ENCODE measurements around the gene RYR2. TPM values are rescaled to one million over a fixed set of nuclear protein-coding genes. Genes with fewer than 3 reads are reported as not detected.

RYR2 gene
- polyA plus RNA-seq, 2 of the 4 experiments (the other 2 are of a cell fraction) = 0.06 TPM; not detected in 1

DNA sequence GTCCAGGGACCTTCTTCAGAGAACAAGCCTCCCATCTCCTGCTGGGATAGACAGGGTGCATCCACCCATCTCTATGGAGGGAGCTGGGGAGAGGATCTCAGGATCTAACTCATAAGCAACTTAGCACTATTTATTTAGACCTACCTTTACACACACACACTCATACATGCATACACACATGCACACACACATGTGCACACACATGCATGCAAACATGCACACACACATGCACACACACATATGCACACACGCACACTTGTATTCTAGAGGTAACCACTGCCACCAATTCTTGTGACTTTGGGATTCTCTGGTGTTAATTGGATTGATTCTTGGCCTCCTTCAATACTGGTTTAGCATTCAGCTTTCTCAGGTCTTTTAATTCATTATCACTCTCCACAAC lies 47.5 kb upstream of the RYR2 start:
- ATAC-seq (no peak), DNase-seq (ENCODE audit: low read depth in 1 of 2, low spot score in 1 of 2) (no peak), FAIRE-seq (no peak)
- Histone ChIP-seq H3K4me2 (no peak overlapping the region), H3K4me1 (no peaks in the 10 kb centered on the region), H3K27ac (no peak overlapping the region), H3K9me3 (peaks cover 6% of the 10 kb centered on the region; the same call in 2 of the 3 replicates), H3K4me3 (no peak overlapping the region)
- ChIA-PET CTCF (no interaction called here), POLR2A (no interaction called here)
- no peak for TF ChIP-seq CHD4 (IDR thresholded peaks at IDR 0.05; ENCODE audit: borderline replicate concordance)
- no peak for TF ChIP-seq FOXS1 (CRISPR knock-in tag; IDR thresholded peaks at IDR 0.05)
- TF ChIP-seq, protein P1, sequence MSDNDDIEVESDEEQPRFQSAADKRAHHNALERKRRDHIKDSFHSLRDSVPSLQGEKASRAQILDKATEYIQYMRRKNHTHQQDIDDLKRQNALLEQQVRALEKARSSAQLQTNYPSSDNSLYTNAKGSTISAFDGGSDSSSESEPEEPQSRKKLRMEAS (IDR thresholded peaks at IDR 0.05) = no peak
- TF ChIP-seq NR3C1 (IDR thresholded peaks at IDR 0.05) = no peak
- no peak for TF ChIP-seq MAFK (IDR thresholded peaks at IDR 0.05; ENCODE audit: partially characterized antibody)
- TF ChIP-seq, protein P2, sequence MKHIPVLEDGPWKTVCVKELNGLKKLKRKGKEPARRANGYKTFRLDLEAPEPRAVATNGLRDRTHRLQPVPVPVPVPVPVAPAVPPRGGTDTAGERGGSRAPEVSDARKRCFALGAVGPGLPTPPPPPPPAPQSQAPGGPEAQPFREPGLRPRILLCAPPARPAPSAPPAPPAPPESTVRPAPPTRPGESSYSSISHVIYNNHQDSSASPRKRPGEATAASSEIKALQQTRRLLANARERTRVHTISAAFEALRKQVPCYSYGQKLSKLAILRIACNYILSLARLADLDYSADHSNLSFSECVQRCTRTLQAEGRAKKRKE (CRISPR knock-in tag; IDR thresholded peaks at IDR 0.05; ENCODE audit: low read depth) = no peak
- TF ChIP-seq RAD21 (conservative IDR thresholded peaks at IDR 0.05 in 1 of 2, IDR thresholded peaks at IDR 0.05 in 1 of 2) = no peak
- TF ChIP-seq FOSB (CRISPR knock-in tag; IDR thresholded peaks at IDR 0.05) = no peak
- TF ChIP-seq POLR2AphosphoS2 (conservative IDR thresholded peaks at IDR 0.05; ENCODE audit: low read length) = no peak
- WGBS (ENCODE audit: missing lambda C conversion rate) = 39% methylated on average over 1 of the region's 1 CpG

DNA sequence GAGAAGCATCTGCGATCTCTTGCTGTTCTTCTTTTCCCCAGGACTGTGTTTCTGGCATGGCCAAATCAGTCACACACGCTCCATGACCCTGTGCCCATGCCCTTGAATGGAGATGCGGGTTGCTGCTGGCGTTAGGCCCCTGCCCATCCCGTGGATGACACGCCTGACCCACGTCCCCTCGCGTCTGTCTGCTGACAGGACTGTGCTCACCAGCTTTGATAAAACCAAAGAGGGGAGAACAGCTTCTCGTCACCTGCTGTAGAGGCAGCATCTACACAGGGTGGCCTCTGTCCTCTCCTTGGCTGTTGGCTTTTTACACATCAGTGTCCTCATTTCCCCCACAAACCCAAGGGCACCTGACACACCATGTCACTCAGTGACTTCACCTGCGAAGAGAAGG lies 44.6 kb upstream of the RYR2 start:
- FAIRE-seq (no peak), DNase-seq (ENCODE audit: low read depth in 1 of 2, low spot score in 1 of 2) (no peak), ATAC-seq (no peak; a peak in 1 of 6 replicates)
- H3K4me2 ChIP-seq = no peak overlapping the region
- TF ChIP-seq ESRRA (IDR thresholded peaks at IDR 0.05; ENCODE audit: borderline replicate concordance, low read length) = no peak
- no peak for TF ChIP-seq HDAC2 (IDR thresholded peaks at IDR 0.05)
- TF ChIP-seq, protein P3, sequence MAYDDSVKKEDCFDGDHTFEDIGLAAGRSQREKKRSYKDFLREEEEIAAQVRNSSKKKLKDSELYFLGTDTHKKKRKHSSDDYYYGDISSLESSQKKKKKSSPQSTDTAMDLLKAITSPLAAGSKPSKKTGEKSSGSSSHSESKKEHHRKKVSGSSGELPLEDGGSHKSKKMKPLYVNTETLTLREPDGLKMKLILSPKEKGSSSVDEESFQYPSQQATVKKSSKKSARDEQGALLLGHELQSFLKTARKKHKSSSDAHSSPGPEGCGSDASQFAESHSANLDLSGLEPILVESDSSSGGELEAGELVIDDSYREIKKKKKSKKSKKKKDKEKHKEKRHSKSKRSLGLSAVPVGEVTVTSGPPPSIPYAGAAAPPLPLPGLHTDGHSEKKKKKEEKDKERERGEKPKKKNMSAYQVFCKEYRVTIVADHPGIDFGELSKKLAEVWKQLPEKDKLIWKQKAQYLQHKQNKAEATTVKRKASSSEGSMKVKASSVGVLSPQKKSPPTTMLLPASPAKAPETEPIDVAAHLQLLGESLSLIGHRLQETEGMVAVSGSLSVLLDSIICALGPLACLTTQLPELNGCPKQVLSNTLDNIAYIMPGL (CRISPR knock-in tag; IDR thresholded peaks at IDR 0.05; ENCODE audit: borderline replicate concordance) = no peak
- TF ChIP-seq RNF2 (IDR thresholded peaks at IDR 0.05; ENCODE audit: borderline replicate concordance, low read depth) = no peak
- TF ChIP-seq, protein P4, sequence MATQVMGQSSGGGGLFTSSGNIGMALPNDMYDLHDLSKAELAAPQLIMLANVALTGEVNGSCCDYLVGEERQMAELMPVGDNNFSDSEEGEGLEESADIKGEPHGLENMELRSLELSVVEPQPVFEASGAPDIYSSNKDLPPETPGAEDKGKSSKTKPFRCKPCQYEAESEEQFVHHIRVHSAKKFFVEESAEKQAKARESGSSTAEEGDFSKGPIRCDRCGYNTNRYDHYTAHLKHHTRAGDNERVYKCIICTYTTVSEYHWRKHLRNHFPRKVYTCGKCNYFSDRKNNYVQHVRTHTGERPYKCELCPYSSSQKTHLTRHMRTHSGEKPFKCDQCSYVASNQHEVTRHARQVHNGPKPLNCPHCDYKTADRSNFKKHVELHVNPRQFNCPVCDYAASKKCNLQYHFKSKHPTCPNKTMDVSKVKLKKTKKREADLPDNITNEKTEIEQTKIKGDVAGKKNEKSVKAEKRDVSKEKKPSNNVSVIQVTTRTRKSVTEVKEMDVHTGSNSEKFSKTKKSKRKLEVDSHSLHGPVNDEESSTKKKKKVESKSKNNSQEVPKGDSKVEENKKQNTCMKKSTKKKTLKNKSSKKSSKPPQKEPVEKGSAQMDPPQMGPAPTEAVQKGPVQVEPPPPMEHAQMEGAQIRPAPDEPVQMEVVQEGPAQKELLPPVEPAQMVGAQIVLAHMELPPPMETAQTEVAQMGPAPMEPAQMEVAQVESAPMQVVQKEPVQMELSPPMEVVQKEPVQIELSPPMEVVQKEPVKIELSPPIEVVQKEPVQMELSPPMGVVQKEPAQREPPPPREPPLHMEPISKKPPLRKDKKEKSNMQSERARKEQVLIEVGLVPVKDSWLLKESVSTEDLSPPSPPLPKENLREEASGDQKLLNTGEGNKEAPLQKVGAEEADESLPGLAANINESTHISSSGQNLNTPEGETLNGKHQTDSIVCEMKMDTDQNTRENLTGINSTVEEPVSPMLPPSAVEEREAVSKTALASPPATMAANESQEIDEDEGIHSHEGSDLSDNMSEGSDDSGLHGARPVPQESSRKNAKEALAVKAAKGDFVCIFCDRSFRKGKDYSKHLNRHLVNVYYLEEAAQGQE (IDR thresholded peaks at IDR 0.05) = no peak
- no peak for TF ChIP-seq NFE2L2 (conservative IDR thresholded peaks at IDR 0.05; ENCODE audit: low read length)
- TF ChIP-seq NR3C1 (IDR thresholded peaks at IDR 0.05) = no peak
- TF ChIP-seq SREBF2 (IDR thresholded peaks at IDR 0.05) = no peak
- TF ChIP-seq, protein P5, sequence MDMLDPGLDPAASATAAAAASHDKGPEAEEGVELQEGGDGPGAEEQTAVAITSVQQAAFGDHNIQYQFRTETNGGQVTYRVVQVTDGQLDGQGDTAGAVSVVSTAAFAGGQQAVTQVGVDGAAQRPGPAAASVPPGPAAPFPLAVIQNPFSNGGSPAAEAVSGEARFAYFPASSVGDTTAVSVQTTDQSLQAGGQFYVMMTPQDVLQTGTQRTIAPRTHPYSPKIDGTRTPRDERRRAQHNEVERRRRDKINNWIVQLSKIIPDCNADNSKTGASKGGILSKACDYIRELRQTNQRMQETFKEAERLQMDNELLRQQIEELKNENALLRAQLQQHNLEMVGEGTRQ (IDR thresholded peaks at IDR 0.05) = no peak
- TF ChIP-seq, protein P2 (CRISPR knock-in tag; IDR thresholded peaks at IDR 0.05; ENCODE audit: low read depth) = no peak
- no peak for TF ChIP-seq FOSL2 (IDR thresholded peaks at IDR 0.05)
- no peak for TF ChIP-seq FOSL2 (CRISPR knock-in tag; IDR thresholded peaks at IDR 0.05)
- TF ChIP-seq, protein P1 (IDR thresholded peaks at IDR 0.05) = no peak
- TF ChIP-seq HOXA7 (CRISPR knock-in tag; IDR thresholded peaks at IDR 0.05) = no peak
- TF ChIP-seq CHD4 (IDR thresholded peaks at IDR 0.05; ENCODE audit: borderline replicate concordance) = no peak
- TF ChIP-seq, protein P6, sequence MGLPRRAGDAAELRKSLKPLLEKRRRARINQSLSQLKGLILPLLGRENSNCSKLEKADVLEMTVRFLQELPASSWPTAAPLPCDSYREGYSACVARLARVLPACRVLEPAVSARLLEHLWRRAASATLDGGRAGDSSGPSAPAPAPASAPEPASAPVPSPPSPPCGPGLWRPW (IDR thresholded peaks at IDR 0.05) = no peak
- H3K9me3 ChIP-seq = no peaks in the 10 kb centered on the region
- ChIA-PET CTCF (no interaction called here), POLR2A (no interaction called here)
- no peak overlapping the region for H3K27ac ChIP-seq
- H3K4me1 ChIP-seq = no peaks in the 10 kb centered on the region
- H3K4me3 ChIP-seq = no peak overlapping the region
- 44% methylated on average over 11 of the region's 11 CpGs for WGBS (ENCODE audit: missing lambda C conversion rate)

Data from A549 (cell line).